ENCODE results near the gene UPF1. TPM values are rescaled to one million over a fixed set of nuclear protein-coding genes. Genes with fewer than 3 reads are reported as not detected.

Gene UPF1
- total and polyA plus RNA-seq, 10 donors, result 31.2 to 161 (median 84.4) TPM

GRCh38 chr19:18889949-18890745 lies 58.4 kb downstream of the UPF1 start:
- no peak for DNase-seq
- no peaks in the 10 kb centered on the region for H3K9me3 ChIP-seq
- peaks cover 3 to 9% (median 5%) of the 10 kb centered on the region in 6 donors for H3K4me1 ChIP-seq
- TF ChIP-seq CTCF (IDR thresholded peaks at IDR 0.05 in 8 of 11, conservative IDR thresholded peaks at IDR 0.05 in 3 of 11) (no peak), POLR2A (IDR thresholded peaks at IDR 0.05) (no peak), POLR2AphosphoS5 (IDR thresholded peaks at IDR 0.05) (no peak)
- intact Hi-C loops (cut with DNase I; ENCODE audit: low total_unique reads), result no loop called here
- WGBS, 5 donors, result 78 to 86% (median 79%) methylated on average over 10 of the region's 10 CpGs
- no peak overlapping the region for H3K27ac ChIP-seq
- no peak overlapping the region for H3K4me3 ChIP-seq
- H3K27me3 ChIP-seq (replicated peaks in 1 of 7), result peaks cover 4 to 45% (median 14%) of the 10 kb centered on the region in 7 donors
- H3K36me3 ChIP-seq, result no peaks in the 10 kb centered on the region

- Histone ChIP-seq H3K36me3 (peaks cover 0 to 8% (median under 1%) of the 10 kb centered on the region in 6 donors), H3K9me3 (no peaks in the 10 kb centered on the region), H3K4me3 (no peak overlapping the region), H3K4me1 (peaks cover 7 to 29% (median 17%) of the 10 kb centered on the region in 6 donors), H3K27me3 (replicated peaks in 1 of 7) (peaks cover 4 to 62% (median 28%) of the 10 kb centered on the region in 7 donors), H3K27ac (no peak overlapping the region)
- WGBS, 5 donors, result 58 to 75% (median 67%) methylated on average over 16 to 18 of the region's 18 CpGs
- intact Hi-C loops (cut with DNase I; ENCODE audit: low total_unique reads), result no loop called here
- DNase-seq, result peak; percentile 63
- no peak for TF ChIP-seq POLR2AphosphoS5 (IDR thresholded peaks at IDR 0.05)
- no peak for TF ChIP-seq CTCF (IDR thresholded peaks at IDR 0.05 in 8 of 11, conservative IDR thresholded peaks at IDR 0.05 in 3 of 11)
- no peak for TF ChIP-seq POLR2A (IDR thresholded peaks at IDR 0.05)
Observed at GRCh38 chr19:18893587-18894253, 62.0 kb downstream of the UPF1 start.

DNA sequence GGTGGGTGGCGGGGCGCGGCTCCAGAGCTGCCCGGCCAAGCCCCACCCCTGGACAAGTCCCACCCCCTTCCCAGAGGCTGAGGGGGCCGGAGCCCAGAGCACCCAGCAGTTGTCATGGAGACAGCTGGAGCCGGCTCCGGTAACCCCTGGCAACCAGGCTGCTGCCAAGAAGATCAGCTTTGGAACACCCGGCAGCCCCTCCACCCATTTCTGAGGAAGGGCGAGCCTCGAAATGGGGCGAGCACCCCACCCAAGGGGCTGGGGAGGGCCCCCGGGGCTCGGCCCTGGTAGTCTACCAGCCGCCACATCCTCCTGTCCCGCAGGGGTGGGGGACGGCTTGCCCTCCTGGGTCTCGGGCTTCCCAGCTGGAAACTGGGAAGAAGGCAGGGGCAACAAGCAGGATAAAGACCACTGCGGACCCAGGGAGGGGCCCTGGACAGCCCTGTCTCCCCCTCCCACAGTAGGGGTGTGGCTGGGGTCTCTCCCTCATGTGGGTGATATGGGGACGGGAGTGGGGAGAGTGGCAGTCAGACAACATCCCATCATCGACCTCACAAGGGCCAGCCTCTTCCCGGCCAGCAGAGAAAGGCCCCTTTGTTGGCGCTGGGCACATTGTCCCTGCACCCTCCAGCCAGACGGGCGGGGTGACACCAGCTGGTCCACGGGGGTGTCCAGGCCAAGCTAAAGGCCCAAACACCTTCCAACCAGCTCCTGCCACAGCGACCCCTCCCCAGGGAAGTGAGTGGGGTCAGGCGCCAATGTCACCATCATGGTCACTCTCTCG lies 62.7 kb downstream of the UPF1 start:
- intact Hi-C loops (cut with DNase I; ENCODE audit: low total_unique reads), result no loop called here
- H3K4me3 ChIP-seq, result peak overlapping the region in 4 of 8 donors; percentile 32 to 67 (median 42)
- no peak overlapping the region for H3K27ac ChIP-seq
- DNase-seq, result peak; percentile 45
- TF ChIP-seq POLR2A (IDR thresholded peaks at IDR 0.05) (no peak), CTCF (IDR thresholded peaks at IDR 0.05 in 8 of 11, conservative IDR thresholded peaks at IDR 0.05 in 3 of 11) (no peak), POLR2AphosphoS5 (IDR thresholded peaks at IDR 0.05) (no peak)
- peaks cover 7 to 29% (median 17%) of the 10 kb centered on the region in 6 donors for H3K4me1 ChIP-seq
- H3K9me3 ChIP-seq, result no peaks in the 10 kb centered on the region
- 11 to 23% (median 21%) methylated on average over 10 to 28 of the region's 28 CpGs for WGBS, 5 donors
- peaks cover 4 to 62% (median 28%) of the 10 kb centered on the region in 7 donors for H3K27me3 ChIP-seq (replicated peaks in 1 of 7)
- H3K36me3 ChIP-seq, result peaks cover 0 to 15% (median 8%) of the 10 kb centered on the region in 6 donors

Data from spleen (tissue), 11 donors.